Peyer's patch (tissue), 4 donors: Measurements from ENCODE around the gene PPP2R2C.

Experiments
- POLR2A ChIP-seq, 2 donors: fragments of 450-650 bp; IDR thresholded peaks; one replicate each; pipeline ENCODE4 v1.5.1; 2017; ENCODE audit warnings: antibody characterized with exemption in 2 of 2, mild to moderate bottlenecking in 2 of 2, moderate library complexity in 2 of 2
- TF ChIP-seq, protein P1 (sequence below), 6 experiments: fragments of 450-650 bp in 4 of 6; fragments of 200-600 bp in 2 of 6; sonication (generic) in 1 of 6; IDR thresholded peaks; one replicate each; pipeline ENCODE4 v1.5.1; 2017 to 2019; ENCODE audit warnings: antibody characterized with exemption in 6 of 6, mild to moderate bottlenecking in 3 of 6, moderate library complexity in 1 of 6

DNA sequence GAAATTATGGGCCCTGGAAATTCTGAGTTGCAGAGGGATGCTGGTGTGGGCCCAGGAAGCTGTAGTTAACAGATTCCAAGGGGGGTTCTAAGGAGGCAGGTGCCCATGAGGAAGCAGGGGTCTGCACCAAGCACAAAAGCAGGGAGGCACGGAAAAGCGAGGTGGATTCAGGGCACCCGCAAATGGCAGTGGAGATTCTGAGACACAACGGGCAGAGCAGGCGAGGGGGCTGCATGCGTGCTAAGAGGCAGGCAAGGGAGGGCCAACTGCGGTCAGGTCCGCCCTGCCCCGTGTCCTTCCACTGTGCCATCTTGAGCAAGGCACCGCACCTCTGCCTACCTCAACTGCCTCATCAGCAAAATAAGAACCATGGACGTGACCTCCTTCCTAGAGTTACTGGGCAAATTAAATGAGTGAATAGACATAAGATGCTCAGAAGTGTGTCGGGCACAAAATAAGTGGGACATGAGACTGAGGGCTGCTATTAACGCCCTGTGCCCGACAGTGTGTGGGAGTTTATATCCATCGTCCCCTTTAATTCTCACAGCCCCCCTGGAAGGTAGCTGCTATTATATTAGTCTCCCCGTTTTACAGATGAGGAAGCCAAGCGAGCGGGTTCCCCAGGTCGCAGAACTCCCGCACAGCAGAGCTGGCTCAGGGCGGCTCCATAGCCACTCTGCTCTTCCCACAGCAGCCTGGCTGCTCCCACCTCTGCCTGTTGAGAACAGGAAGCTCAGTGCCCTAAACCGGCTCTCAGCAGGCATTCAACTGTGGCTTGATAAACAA lies 67.6 kb downstream of the PPP2R2C start:
- TF ChIP-seq, protein P1, sequence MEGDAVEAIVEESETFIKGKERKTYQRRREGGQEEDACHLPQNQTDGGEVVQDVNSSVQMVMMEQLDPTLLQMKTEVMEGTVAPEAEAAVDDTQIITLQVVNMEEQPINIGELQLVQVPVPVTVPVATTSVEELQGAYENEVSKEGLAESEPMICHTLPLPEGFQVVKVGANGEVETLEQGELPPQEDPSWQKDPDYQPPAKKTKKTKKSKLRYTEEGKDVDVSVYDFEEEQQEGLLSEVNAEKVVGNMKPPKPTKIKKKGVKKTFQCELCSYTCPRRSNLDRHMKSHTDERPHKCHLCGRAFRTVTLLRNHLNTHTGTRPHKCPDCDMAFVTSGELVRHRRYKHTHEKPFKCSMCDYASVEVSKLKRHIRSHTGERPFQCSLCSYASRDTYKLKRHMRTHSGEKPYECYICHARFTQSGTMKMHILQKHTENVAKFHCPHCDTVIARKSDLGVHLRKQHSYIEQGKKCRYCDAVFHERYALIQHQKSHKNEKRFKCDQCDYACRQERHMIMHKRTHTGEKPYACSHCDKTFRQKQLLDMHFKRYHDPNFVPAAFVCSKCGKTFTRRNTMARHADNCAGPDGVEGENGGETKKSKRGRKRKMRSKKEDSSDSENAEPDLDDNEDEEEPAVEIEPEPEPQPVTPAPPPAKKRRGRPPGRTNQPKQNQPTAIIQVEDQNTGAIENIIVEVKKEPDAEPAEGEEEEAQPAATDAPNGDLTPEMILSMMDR (IDR thresholded peaks at IDR 0.05), result no peak
- no peak for TF ChIP-seq POLR2A (IDR thresholded peaks at IDR 0.05)
